GM10847 (cell line): Measurements from ENCODE around the gene GALT.

Experiments used
- POLR2A ChIP-seq: IDR thresholded peaks from 2 replicates; pipeline ENCODE4 v1.6.1; 2011; ENCODE audit not compliant: insufficient read length; ENCODE audit errors: extremely low read depth

The GALT gene

DNA sequence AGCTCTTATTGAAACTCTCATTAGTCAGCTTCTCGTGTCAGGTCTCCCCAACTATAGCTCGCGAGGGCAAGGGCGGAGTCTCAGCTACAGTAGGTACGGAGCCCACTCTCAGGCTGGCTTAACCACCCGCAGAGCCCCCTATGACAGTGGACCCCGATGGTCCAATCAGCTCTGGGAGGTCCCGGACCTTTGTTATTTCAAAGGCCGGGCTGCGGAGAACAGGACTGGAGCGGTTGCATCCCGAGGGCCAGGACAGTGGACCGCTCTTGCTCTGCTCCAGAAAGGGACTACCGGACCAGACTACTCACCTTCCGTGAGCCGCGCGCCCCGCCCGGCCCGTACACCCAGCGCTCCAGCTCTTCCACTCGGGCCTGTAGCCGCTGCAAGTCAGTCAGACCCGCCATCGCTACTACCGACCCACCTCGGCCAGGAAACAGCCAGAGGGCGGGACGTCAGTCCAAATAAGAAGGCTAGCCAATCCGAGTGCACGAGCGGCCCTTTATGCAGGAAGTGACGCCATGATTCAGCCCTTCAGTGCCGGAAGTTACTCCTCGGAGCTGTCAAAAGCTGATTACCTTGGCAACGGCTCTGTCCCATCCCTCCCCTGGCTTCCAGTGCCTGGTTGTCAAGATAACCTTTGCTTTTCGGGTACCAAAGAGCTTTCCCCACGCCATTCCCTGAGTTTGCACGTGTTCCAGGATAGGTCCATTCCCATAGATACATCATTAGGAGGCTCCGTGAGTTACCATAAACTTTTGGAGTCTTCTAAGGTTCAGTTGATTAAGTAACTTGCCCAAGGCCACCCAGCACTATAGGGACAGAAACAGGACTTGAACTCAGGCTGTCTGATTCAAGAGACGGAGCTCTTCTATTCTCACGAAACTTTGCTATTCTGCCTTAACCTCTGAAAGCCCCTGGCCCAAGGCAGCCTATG is 26.1 kb upstream of the GALT start, which contains the start of gene DCTN3:
TSS of gene DCTN3 (minus strand) at position 435 of the 934 bp plus-strand sequence. CDS start at position 404, 31 bp downstream.
- peak; percentile 79 for TF ChIP-seq POLR2A

DNA sequence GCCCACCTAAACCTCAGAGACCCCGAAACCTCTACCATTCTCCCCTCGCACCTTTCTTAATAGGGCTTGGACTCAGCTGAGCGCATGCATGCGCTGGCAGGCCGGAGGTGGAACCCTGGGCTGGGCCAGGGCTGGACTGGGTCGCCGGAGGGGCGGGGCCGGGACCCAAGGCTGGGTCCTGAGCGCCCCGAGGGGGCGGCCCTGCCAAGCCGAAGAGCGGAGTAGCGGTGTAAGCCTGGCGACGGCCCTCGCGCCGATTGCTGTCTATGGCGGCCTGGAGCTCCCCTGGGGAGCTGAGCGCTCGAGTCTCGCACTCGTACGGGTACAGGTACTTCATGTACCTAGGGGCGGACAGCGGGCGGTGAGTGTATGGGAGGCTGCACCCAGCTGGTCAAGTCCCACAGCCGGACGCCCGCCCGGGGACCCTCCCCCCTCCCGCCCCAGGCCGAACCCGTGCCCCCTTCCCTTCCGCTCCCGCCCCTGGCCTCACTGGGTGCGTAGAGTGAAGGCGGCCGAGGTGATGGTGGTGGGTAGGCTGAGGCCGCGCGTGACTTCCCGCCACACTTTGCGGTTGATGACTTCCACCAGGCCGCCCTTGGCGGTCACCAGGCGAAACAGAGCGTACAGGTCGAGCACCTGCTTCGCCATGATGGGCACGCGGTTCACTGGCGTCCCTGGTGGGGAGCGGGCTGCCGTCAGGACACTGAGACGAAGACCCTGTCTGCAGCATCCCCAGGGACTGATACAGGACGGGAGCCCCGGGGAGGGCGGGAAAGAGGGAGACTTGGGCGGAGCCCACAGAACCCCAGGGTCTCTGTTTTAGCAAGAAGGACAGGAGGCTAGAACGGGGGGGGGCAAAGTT is 22.9 kb upstream of the GALT start:
- no peak for TF ChIP-seq POLR2A

DNA sequence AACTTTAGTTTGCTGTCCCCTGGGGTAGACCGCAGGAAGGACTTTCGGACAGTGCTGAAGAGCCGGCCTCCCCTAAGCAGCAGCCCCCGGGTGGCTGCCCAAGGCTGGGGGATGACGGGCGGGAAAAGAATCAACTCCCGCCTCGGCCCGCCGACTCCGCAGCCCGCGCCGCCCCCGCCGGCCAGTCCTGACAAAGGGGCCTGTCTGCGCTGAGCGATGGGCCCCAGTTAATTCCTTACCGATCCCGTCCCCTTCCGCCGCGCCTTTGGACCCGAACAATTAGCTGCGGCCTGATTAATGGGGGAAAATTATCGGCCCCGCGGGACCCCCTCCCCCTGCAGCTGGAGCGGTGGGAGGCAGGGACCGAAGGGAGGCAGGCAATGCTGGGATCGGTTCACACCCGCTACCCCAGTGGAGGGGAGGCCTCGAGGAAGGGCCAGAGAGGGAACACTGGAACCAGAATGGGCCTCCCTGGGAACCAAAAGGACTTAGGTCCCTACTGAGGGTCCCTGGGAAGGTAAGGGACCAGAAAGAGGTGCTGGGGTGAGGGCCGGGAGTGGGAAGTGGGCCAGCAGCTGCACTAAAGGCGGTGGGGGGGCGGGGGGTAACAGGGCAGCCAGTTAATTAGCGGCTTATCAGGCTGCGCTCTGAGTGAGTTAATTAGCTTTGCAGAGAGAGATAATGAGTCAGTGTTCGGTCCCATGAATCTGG is 21.8 kb upstream of the GALT start:
- no peak for TF ChIP-seq POLR2A

DNA sequence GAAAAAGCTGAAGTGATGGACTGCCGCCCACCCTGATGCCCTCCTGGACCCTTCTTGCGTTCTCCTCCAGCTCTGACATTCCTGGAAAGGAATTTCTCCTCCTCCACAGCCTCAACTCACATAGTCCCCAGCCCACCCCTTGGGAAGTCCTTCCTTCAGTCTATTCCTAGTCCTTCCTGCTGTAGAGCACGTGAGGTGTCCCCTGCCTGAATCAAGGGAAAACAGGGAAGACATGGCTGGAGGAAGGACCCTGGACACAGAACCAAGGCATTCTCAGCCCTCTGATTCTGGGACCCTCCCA is 21.3 kb upstream of the GALT start:
- no peak for TF ChIP-seq POLR2A

DNA sequence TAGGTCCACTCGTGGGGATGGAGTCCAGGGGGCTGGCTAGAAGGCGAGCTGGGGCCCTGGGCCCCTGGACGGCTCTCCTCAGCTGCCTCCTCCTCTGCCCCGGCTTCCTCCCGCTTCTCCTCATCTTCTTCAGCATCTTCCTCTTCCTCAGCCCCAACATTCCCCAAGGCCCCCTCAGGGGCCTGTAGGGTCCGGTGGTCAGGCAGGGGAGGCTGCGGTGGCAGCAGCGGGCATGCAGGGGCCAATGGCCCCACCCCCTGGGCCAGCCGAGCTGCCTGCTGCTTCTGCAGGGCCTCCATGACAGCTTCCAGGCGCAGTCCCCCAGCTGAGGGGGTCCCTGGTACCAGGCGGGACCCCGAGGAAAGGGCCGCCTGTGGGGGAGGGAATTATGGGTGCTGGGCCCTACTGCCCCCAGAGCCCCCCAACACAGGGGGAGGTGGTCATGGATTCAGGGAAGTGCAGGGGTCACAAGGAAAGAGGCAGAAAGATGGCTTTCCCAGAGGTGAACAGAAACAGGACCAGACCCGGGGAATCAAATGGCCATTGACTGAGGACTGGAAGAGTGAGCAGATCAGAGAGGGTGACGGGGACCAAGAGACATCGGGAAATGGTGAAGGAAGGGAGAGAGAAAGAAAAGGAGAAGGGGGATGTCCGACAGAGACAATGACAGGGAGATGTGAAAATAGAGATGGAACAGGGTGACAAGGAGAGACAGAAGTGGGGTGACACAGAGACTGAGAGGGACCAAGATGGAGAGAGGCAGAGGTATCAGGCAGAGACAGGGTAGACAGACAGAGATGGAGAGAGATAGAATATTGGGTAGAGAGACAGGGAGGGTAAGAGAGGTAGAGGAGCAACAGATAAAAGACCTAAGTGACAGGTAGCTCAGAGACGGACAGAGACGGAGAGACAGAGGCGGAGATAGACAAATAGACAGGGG is 18.5 kb upstream of the GALT start:
- TF ChIP-seq POLR2A: no peak

DNA sequence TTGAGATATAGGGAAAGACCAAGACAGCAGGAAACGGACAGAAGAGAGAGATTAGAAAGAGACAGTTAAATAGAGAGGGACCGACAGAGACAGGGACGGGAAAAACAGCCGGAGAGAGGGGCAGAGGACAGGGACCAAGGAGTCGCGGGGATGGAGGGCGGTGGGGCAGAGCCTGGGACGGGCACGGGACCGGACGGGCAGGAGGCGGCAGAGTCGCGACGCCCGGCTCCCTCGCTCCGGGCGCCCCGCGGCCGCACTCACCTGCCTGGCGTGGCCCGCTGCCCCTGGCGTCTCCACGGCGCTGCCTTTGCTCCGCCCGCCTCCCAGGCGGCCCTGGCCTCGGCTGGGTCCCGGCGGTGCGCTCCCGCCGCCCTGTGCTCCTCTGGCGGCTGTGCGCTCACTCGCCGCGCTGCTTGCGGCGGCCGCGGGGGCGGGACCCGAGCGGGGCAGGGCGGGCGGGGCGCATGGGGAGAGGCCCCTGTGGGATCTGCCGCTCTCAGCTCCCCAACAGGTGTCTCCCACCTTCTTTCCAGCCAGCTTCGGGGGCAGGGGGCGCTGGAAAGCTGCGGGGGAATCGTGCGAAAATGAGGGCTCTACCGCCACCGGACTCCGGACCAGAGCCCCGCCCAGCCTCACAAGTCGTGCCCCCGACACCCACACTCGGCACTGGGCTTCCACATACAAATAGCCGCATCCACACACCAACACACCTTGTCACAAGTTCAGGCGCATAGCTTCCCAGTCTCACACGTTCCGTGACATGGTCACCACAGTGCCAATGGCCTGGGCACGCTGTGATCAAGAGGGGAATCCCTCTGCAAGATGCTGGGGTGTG is 17.6 kb upstream of the GALT start, which contains the start of gene ARID3C:
TSS of gene ARID3C (minus strand) at position 411 of the 835 bp plus-strand sequence. CDS start 1,052 bp downstream, outside the sequence.
- TF ChIP-seq POLR2A: no peak

DNA sequence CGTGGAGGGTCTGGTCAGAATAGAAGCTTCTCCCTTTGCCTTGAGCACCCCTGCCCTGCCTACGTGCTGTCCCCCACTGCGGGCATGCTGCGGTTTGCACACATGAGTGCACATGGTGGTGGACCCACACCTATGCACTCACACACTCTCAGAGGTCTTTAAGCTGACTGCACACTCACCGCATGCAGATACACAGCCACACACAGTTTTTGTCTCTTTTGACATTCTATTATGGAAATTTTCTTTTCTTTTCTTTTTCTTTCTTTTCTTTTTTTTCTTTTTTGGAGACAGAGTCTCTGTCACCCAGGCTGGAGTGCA is 17.0 kb upstream of the GALT start:
- no peak for TF ChIP-seq POLR2A

DNA sequence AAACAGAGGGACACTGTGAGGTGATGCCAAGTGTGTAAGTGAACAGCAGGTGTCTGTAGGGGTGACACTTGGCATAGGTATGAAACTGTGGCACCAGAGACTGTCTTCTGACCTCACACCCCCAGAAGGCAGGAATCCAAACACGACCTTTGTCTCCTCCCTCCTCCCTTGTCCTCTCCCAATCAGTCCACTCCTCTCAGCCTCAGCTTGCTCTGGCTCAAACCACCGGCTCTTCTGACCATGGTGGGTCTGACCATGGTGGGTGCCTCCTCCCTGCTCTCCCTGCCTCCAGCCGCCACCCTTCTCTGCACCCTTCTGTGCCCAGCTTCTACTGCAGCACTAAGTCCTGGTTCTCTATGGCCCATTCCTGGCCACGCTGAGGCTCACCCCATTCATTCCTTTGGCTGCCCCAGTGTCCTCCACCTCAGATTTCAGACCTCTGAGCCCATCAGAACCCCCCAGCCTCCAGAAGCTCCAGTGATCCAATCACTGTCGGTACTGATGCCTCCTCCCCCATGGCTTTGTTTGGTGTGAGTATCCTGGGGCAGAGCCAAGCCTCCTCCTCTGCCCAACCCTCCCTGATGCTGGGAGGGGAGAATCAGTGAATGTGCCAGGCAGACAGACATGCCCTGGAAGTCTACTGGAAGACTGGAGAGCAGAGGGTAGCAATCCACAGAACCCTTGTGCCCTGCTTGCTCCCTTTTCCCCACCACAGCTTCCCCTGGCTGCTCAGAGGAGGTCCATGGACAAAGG is 15.9 kb upstream of the GALT start:
- TF ChIP-seq POLR2A: no peak

DNA sequence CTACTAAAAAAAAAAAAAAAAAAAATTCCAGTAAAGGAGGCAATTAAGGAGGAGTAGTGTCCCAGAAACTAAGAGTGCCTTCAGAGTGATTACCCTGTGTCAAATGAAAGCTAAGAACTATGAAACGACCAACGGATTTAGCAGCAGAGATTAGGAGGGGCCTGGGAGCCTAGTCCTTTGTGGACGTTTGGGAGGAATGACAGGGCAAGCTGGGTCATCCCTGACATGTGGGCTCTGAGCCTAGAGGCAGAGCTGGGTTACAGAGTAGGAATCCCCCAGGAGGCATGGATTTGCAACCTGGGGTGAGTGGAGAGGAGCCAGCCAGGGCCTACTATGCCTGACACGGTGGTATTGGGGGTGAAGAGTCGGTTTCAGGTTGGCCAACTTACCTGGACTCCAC is 13.3 kb upstream of the GALT start:
- no peak for TF ChIP-seq POLR2A

DNA sequence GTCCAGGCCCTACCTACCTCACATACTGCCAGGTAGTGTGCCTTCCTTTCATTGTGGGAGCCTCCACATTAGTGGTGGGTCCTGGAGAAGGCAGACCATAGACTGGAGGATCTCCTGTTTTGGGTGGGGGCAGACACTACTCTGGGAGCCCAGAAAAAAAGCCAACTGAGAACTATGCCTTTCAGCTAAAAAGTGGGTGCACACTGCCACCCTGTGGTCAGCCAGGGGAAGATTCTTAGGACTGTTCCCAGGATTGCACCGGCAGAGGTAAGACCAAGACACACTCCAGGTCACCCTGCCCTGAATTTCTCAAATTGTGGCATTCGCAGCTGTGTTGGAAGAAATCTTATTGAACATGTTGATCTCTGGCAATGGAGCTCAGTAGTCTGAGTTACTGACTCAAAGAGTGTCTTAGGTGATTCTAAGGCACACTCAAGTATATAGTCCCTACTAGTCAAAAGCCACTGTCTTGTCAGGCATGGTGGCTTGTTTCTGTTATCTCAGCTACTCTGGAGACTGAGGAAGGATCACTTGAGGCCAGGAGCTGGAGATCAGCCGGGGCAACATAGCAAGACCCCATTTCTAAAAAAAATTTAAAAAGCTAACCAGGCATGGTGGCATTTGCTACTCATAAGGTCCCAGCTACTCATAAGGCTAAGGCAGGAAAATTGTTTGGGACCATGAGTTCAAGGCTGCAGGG is 12.5 kb upstream of the GALT start:
- TF ChIP-seq POLR2A: no peak

DNA sequence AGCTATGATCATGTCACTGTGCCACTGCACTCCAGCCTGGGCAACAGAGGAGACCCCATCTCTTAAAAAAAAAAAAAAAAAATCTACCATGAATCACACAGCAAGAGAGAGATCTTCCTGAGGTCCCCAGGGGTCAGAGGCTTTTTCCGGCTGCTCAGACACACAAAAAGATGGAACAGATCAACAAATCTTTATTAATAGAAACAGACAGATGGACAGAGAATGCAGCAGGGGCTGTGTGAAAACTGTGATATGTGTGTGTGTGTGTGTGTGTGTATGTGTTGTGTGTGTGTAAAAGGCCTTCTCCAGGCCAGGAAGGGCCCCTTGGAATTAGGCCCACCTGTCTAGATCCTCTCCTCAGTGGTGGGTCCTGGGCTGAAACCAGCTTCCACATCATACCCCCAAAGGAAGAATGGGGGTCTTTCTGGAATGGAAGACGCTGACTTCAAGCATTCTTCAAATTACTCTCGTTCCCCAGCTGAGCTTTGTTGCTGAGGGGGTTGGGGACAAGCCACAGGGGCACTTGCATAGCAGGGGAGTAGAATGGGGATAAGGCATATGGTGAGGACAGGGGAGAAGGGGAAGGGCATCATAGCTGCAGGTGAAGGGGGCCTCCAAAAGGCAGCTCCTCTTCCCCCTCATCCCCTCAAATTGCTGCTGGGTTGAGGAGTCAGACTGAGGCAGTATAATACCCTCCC is 11.8 kb upstream of the GALT start:
- TF ChIP-seq POLR2A: no peak

DNA sequence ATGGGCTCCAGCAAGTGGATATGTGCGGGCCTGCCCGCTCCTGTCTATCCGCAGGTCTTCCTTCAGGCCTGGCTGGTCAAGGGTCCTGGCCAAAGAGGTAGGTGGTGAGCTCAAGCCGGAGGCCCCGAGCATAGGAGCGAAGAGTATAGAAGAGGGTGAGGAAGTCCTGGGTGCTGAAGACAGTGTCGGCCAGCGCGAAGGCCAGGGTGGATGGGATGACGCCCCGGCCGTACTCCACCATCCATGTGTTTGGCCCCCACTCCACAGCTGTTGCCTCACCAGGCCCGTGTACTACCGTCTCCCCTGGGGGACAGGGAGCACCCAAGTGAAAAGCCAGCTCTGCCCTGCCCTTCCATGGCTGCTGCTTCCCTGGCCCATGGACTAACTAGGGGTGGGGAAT is 10.9 kb upstream of the GALT start:
- no peak for TF ChIP-seq POLR2A
